Stimulated activated CD4-positive, alpha-beta T cell treated with anti-CD3 and anti-CD28 coated beads, Interleukin-4, amount 100 ng/mL, for 4 hours (primary cell): ENCODE results near the gene RAC3.
"Not testable (repeated sequence)": the region's sequence is repeated elsewhere in the genome, so short reads cannot be mapped to it uniquely, and the experiment has no call there.

Experiments used
- DNase-seq, 2 experiments: peaks; one replicate each; pipeline ENCODE4 v3.0.0-alpha.2; 2020

RAC3 gene

GRCh38 chr17:82025401-82026107 is 5.9 kb upstream of the RAC3 start:
- DNase-seq = no peak

GRCh38 chr17:82028246-82028645 is 3.2 kb upstream of the RAC3 start:
- DNase-seq = no peak

GRCh38 chr17:82028966-82029365 is 2.5 kb upstream of the RAC3 start:
- no peak for DNase-seq

- no peak for DNase-seq
Measured at GRCh38 chr17:82029391-82029790, 2.1 kb upstream of the RAC3 start.

- no peak for DNase-seq
Measured at GRCh38 chr17:82029990-82030469, 1.4 kb upstream of the RAC3 start.

GRCh38 chr17:82030470-82031302 is 792 bp upstream of the RAC3 start:
- peak; percentile 76 for DNase-seq

GRCh38 chr17:82031885-82032627 is 578 bp downstream of the RAC3 start:
- peak in 1 of 2 experiments; percentile 46 for DNase-seq

- no peak for DNase-seq
Measured at GRCh38 chr17:82033359-82034085, 2.0 kb downstream of the RAC3 start.

- no peak for DNase-seq
Measured at GRCh38 chr17:82034371-82035011, 3.0 kb downstream of the RAC3 start.

GRCh38 chr17:82035488-82035887 is 4.0 kb downstream of the RAC3 start:
- no peak for DNase-seq

GRCh38 chr17:82035956-82036633 is 4.6 kb downstream of the RAC3 start:
- DNase-seq = no peak

GRCh38 chr17:82036634-82037091 is 5.2 kb downstream of the RAC3 start:
- DNase-seq = no peak

GRCh38 chr17:82037092-82037888 is 5.8 kb downstream of the RAC3 start, which contains the start of gene DCXR:
TSS of gene DCXR (minus strand) at chr17:82037697. CDS start at chr17:82037682, 15 bp downstream.
- DNase-seq = peak; percentile 89 to 92

GRCh38 chr17:82037889-82038195 is 6.4 kb downstream of the RAC3 start:
- no peak for DNase-seq

- not testable (repeated sequence) for DNase-seq
Measured at GRCh38 chr17:82038796-82039409, 7.4 kb downstream of the RAC3 start.

GRCh38 chr17:82039695-82040299 is 8.3 kb downstream of the RAC3 start:
- no peak for DNase-seq

- no peak for DNase-seq
Measured at GRCh38 chr17:82041144-82041814, 9.8 kb downstream of the RAC3 start.

- DNase-seq = no peak
Measured at GRCh38 chr17:82042649-82043048, 11.2 kb downstream of the RAC3 start.

GRCh38 chr17:82043507-82043906 is 12.0 kb downstream of the RAC3 start:
- DNase-seq = no peak
